Pancreas (tissue), 10 donors: ENCODE results near the gene GALNT3. TPM values are rescaled to one million over a fixed set of nuclear protein-coding genes. Genes with fewer than 3 reads are reported as not detected.

Source experiments
- ATAC-seq, 4 donors: fragments of 200-7000 bp; cut with Tn5 transposase; one replicate each; pipeline versions ENCODE4 v1.8.0 to v1.9.1; 2020; ENCODE audit warnings: mild to moderate bottlenecking in 4 of 4, moderate library complexity in 4 of 4
- DNase-seq, 6 donors: peaks; one replicate each; pipeline ENCODE4 v3.0.0-alpha.2; 2020
- FAIRE-seq: peaks from 2 replicates; lab custom pipeline; 2012; peaks lifted over from hg19 to GRCh38; lab: Jason Lieb, UNC
- H3K27ac ChIP-seq, 4 donors: fragments of 200-600 bp; sonication (generic); 1 replicate in 3 of 4; 2 replicates in 1 of 4; pipeline versions ENCODE4 v1.5.0 to v1.8.0; 2020
- H3K27me3 ChIP-seq, 4 donors: fragments of 200-600 bp; one replicate each; pipeline ENCODE4 v1.8.0; 2021
- H3K36me3 ChIP-seq, 3 donors: fragments of 200-600 bp; sonication (generic) in 1 of 3; one replicate each; pipeline versions ENCODE4 v1.5.0 to v1.8.0; 2020 to 2021
- H3K4me1 ChIP-seq, 3 donors: fragments of 200-600 bp; one replicate each; pipeline ENCODE4 v1.8.0; 2021
- H3K4me3 ChIP-seq, 4 donors: fragments of 200-600 bp; sonication (generic) in 2 of 4; one replicate each; pipeline versions ENCODE4 v1.5.0 to v1.8.0; 2020 to 2021
- H3K9me3 ChIP-seq, 4 donors: fragments of 200-600 bp; one replicate each; pipeline ENCODE4 v1.8.0; 2021
- WGBS, 2 donors: extraction: QIAGEN DNeasy Blood & Tissue Kit; methylation state at CpG; one replicate each; pipeline ENCODE4 v1.1.7; 2013; 5-methylcytosine and 5-hydroxymethylcytosine counted together
- intact Hi-C, 3 donors: fragments of 100-400 bp; cut with DNase I; formaldehyde crosslinking; loops; one replicate each; pipeline versions ENCODE4 v1.11.1 to v1.14.2; 2022
- polyA plus RNA-seq, 2 donors: library from polyadenylated mRNA; stranded (reverse); fragments of 200-250 nt; gene quantifications; one replicate each; pipeline ENCODE4 v1.2.3, GENCODE V29; 2013
- total RNA-seq, 6 donors: library from RNA; stranded (reverse); fragmentation: NEBNext Ultra II Directional in 4 of 6; extraction: Animal tissue kit (Norgen Biotek cat#: 25700) in 4 of 6; gene quantifications; one replicate each; pipeline versions ENCODE4 v1.2.1 to v1.2.4, GENCODE V29; 2021 to 2023
- TF ChIP-seq, protein P1 (sequence below), 4 donors: fragments of 200-600 bp; sonication (generic) in 3 of 4; IDR thresholded peaks; one replicate each; pipeline versions ENCODE4 v1.5.0 to v1.8.0; 2021; ENCODE audit warnings: antibody characterized with exemption in 4 of 4
- donor health status: healthy with polysubstance abuse.
- donor health status: DM: no; HTN: no; CAD: no; lungs with moderate emphysema.
- donor health status: DM: no; HTN: no; CAD: no.
- donor health status: control.
- donor health status: control.
- donor health status: Bipolar disorder and iron deficiency.
- donor health status: DM: yes; HTN: yes; CAD: no.
- donor health status: DM: no; HTN: no; CAD: no.
- donor health status: DM: no; HTN: no; CAD: no.
- donor health status: DM: yes; HTN: yes; CAD: no.

The GALNT3 gene
- total and polyA plus RNA-seq, 8 donors: 13.2 to 34.4 (median 20.4) TPM

GRCh38 chr2:165835363-165835762 is 41.3 kb upstream of the GALNT3 start:
- Histone ChIP-seq H3K9me3 (no peaks in the 10 kb centered on the region), H3K27me3 (no peaks in the 10 kb centered on the region), H3K4me1 (no peaks in the 10 kb centered on the region), H3K36me3 (no peaks in the 10 kb centered on the region), H3K27ac (no peak overlapping the region), H3K4me3 (no peak overlapping the region)
- no peak for FAIRE-seq
- TF ChIP-seq, protein P1, sequence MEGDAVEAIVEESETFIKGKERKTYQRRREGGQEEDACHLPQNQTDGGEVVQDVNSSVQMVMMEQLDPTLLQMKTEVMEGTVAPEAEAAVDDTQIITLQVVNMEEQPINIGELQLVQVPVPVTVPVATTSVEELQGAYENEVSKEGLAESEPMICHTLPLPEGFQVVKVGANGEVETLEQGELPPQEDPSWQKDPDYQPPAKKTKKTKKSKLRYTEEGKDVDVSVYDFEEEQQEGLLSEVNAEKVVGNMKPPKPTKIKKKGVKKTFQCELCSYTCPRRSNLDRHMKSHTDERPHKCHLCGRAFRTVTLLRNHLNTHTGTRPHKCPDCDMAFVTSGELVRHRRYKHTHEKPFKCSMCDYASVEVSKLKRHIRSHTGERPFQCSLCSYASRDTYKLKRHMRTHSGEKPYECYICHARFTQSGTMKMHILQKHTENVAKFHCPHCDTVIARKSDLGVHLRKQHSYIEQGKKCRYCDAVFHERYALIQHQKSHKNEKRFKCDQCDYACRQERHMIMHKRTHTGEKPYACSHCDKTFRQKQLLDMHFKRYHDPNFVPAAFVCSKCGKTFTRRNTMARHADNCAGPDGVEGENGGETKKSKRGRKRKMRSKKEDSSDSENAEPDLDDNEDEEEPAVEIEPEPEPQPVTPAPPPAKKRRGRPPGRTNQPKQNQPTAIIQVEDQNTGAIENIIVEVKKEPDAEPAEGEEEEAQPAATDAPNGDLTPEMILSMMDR (IDR thresholded peaks at IDR 0.05): no peak
- no peak for DNase-seq
- intact Hi-C loops: no loop called here
- ATAC-seq: no peak
- 94 to 95% methylated on average over 2 of the region's 2 CpGs for WGBS, 2 donors

GRCh38 chr2:165833156-165833555 is 39.1 kb upstream of the GALNT3 start:
- 86 to 89% methylated on average over 4 of the region's 4 CpGs for WGBS, 2 donors
- Histone ChIP-seq H3K27ac (no peak overlapping the region), H3K27me3 (no peaks in the 10 kb centered on the region), H3K9me3 (no peaks in the 10 kb centered on the region), H3K4me3 (no peak overlapping the region), H3K36me3 (no peaks in the 10 kb centered on the region), H3K4me1 (no peaks in the 10 kb centered on the region)
- TF ChIP-seq, protein P1 (IDR thresholded peaks at IDR 0.05): no peak
- DNase-seq (no peak), FAIRE-seq (no peak), ATAC-seq (no peak)
- intact Hi-C loops: no loop called here

DNA sequence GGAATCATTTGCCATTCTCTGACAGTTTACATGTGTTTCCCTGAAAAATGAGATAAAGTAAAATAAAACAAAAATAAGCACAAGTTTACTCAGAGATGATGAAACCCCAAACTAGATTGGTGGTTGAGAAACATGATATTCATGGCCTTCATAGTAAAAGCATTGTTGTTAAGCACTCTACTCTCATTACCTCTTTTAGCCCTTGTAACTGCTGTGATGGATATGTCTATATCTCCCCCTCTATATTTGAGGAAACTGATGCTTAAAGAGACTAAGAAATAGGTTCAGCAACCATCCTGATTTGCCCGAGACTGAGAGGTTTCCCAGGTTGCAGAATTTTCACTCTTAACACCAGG is 33.9 kb upstream of the GALNT3 start:
- intact Hi-C loops: no loop called here
- WGBS, 2 donors: 77 to 82% methylated on average over 1 of the region's 1 CpG
- no peak for DNase-seq
- FAIRE-seq: no peak
- TF ChIP-seq, protein P1 (IDR thresholded peaks at IDR 0.05): no peak
- no peak for ATAC-seq
- peaks cover 0 to 6% (median 5%) of the 10 kb centered on the region in 3 donors for H3K4me1 ChIP-seq
- no peak overlapping the region for H3K27ac ChIP-seq
- H3K27me3 ChIP-seq: no peaks in the 10 kb centered on the region
- H3K36me3 ChIP-seq: no peaks in the 10 kb centered on the region
- no peak overlapping the region for H3K4me3 ChIP-seq
- H3K9me3 ChIP-seq: peaks cover 0 to 2% (median 0%) of the 10 kb centered on the region in 4 donors

GRCh38 chr2:165827016-165827920 is 33.2 kb upstream of the GALNT3 start:
- intact Hi-C loops: no loop called here
- DNase-seq (no peak), ATAC-seq (peak in 1 of 4 donors; percentile 75), FAIRE-seq (no peak)
- TF ChIP-seq, protein P1 (IDR thresholded peaks at IDR 0.05): no peak
- Histone ChIP-seq H3K9me3 (peaks cover 0 to 2% (median 0%) of the 10 kb centered on the region in 4 donors), H3K4me3 (no peak overlapping the region), H3K27me3 (no peaks in the 10 kb centered on the region), H3K36me3 (no peaks in the 10 kb centered on the region), H3K4me1 (peaks cover 0 to 6% (median 5%) of the 10 kb centered on the region in 3 donors), H3K27ac (no peak overlapping the region)
- 46 to 49% methylated on average over 3 of the region's 3 CpGs for WGBS, 2 donors

DNA sequence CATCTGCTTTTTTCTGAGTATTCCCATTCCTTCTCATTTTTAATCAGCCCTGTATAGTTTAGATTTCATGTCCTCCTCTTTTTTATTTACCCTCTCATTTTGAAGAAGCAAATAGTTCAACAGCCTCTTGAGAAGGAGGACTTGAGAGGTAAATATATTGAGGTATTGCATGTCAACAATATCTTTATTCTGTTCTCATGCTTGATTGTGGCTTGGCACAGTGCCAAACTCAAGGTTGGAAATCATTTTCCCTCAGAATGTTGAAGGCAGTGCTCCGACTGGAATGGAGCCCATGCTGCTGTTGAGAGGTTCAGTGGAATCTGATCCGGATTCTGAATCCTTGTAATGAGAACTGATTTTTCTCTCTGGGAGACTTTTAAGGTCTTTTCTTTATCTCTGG is 31.0 kb upstream of the GALNT3 start:
- WGBS, 2 donors: 19 to 21% methylated on average over 2 of the region's 2 CpGs
- peak in 2 of 6 donors; percentile 18 to 21 for DNase-seq

More for the DNA sequence above, 31.0 kb upstream of the GALNT3 start:
- no peak overlapping the region for H3K4me3 ChIP-seq
- H3K9me3 ChIP-seq: peaks cover 0 to 2% (median 0%) of the 10 kb centered on the region in 4 donors
- FAIRE-seq: no peak
- H3K27me3 ChIP-seq: no peaks in the 10 kb centered on the region
- no peaks in the 10 kb centered on the region for H3K36me3 ChIP-seq
- H3K27ac ChIP-seq: no peak overlapping the region
- H3K4me1 ChIP-seq: peaks cover 0 to 12% (median 10%) of the 10 kb centered on the region in 3 donors
- intact Hi-C loops: no loop called here
- TF ChIP-seq, protein P1 (IDR thresholded peaks at IDR 0.05): no peak
- peak in 1 of 4 donors; percentile 47 for ATAC-seq
